SIG-M5 (cell line): ENCODE data around the gene ADCY4.

ENCODE experiments used
- DNase-seq: peaks from one replicate; lab custom pipeline; 2025; lab: John Stamatoyannopoulos, UW

ADCY4 gene

DNA sequence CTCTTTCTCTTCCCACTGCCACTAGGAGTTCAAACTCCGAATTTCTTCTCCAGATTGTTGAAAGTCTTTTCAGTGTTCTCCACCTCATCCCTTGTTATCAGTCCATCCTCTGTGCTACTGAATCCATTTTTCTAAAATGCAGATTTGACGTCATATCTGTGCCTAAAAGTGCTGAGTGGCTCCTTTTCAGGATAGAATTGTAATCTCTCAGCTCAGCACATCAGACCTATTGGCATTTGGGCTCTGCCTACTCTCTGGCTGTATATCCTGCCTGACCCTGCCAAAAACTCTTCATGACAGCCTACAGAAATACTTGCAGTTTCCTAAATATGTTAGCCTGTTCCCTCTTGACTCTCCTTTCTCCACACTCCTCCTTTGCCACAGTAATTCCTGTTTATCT lies 62.4 kb downstream of the ADCY4 start:
- DNase-seq = no peak

DNA sequence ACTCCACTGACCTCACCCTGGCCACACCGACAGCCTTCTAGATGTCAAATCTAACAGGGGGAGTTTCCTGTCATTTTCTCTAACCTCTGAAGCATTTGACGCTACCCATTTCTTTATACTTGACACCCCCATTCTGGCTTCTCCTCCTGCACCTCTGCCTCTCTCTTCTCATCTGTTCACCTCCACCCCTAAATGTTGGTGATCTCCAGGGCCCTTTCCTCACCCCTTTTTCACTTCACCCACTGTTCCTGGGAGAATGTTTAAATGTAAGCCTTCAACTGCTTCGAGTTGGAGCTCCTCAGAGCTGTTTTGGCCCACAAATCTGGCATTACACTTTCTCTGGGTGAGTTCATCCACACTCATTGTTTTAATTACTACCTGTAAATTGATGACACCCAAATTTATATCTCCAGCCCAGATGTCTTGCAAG lies 63.0 kb downstream of the ADCY4 start:
- DNase-seq = no peak

- no peak for DNase-seq
These were observed 63.6 kb downstream of the ADCY4 start, which contains the start of gene RABGGTA for GRCh38 chr14:24271134-24271833. TSS of gene RABGGTA (minus strand) at chr14:24271597. CDS start at chr14:24271115, 482 bp downstream.

DNA sequence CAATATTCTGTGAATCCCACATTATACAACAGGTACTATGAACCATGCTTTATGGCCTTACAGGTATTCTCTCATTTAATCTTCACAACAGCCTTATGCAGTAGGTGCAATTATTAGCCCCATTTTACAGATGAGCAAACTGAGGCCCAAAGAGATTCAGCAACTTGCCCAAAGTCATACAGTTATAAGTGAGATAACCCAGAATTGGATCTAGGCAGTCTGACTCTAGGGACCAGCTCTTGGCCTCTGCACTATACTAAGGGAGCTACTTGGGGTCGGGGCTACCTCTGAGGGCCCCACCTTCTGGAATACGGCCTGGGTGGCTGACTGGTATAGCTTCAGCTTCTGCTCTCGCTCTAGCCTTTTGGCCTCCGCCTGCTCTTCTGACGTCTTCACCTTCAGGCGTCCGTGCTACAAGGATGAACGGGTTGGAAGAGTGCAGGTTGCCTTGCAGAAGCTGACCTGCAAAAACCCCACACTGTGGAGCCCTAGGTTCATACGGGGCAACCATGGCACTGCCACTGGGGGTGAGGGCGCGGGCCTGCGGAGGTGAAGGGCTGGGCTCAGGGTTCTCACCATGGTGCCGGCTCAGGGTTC lies 64.2 kb downstream of the ADCY4 start:
- no peak for DNase-seq

DNA sequence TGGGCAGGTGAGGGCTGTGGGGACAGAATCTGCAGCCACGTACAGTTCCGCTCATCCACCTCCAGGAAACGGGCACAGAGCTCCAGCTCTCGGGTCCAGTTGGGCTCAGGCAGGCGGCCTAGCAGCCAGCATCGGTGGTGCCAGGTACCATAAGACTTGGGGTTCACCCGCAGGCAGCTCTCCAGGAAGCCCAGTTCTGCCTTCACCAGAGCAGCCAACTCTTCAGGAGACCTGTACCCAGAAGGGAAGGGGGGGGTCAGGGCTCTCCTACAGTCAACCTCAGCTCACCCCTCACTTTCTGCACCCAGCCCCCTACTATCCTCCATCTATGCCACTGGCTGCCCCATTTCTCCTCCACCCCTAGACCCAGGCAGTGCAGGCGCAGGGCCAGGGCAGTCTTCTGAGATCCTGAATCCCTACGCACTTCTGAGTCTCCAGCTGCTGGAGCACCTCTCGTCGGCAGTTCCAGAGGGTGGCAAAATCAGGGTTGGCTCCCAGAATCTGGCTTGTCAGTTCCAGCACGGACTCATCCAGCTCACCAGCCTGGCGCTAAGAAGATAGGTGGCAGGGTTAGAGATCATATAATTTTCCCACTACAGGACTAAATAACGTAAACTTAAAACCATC lies 64.8 kb downstream of the ADCY4 start:
- DNase-seq = no peak

DNA sequence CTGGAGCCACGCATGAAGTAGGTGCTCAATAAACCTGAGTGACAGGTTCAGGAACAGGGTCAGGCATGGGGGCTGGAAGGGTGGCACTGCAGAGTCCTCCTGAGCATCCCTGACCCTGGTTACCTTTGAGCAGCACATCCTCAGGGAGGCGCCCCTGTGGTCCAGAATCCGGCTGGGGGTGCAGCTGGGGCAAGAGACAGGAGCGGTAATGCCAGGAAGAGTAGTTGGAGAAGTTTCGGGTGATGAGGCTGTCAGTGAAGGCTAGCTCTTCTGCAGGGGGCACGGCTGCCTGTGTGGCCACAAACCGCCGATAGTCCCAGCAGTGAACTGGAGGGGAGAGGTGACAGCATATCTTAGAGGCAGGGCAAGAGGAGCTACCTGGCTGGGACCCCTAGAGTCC lies 65.5 kb downstream of the ADCY4 start:
- DNase-seq = no peak
